ENCODE results near the gene USP34.

- TF ChIP-seq CTCF (conservative IDR thresholded peaks at IDR 0.05; ENCODE audit: low read depth in 2 of 2) (no peak), POLR2AphosphoS5 (IDR thresholded peaks at IDR 0.05; ENCODE audit: low read depth) (no peak), REST (IDR thresholded peaks at IDR 0.05; ENCODE audit: unreplicated experiment) (no peak), EZH2 (IDR thresholded peaks at IDR 0.05; ENCODE audit: low read depth, unreplicated experiment) (no peak)
Measured at GRCh38 chr2:61463769-61464475, 7.0 kb downstream of the USP34 start.
